ENCODE data around the gene CNNM3.

The CNNM3 gene

GRCh38 chr2:96828874-96829273 is 12.8 kb downstream of the CNNM3 start:
- Histone ChIP-seq H2AFZ (ENCODE audit: low read depth, low read length) (no peak overlapping the region), H4K20me1 (ENCODE audit: insufficient read depth, low read length) (no peaks in the 10 kb centered on the region), H3K4me2 (ENCODE audit: low read length) (no peak overlapping the region), H3K79me2 (ENCODE audit: low read length) (no peaks in the 10 kb centered on the region), H3K9me3 (ENCODE audit: insufficient read depth, low read length) (no peaks in the 10 kb centered on the region), H3K27ac (ENCODE audit: low read length) (no peak overlapping the region), H3K9ac (ENCODE audit: low read length) (no peak overlapping the region), H3K36me3 (replicated peaks; ENCODE audit: low read depth, low read length) (peaks cover 26% of the 10 kb centered on the region), H3K27me3 (ENCODE audit: low read depth, low read length) (no peaks in the 10 kb centered on the region), H3K4me3 (ENCODE audit: low read length) (no peak overlapping the region), H3K4me1 (ENCODE audit: low read length) (no peaks in the 10 kb centered on the region)
- TF ChIP-seq, protein P1, sequence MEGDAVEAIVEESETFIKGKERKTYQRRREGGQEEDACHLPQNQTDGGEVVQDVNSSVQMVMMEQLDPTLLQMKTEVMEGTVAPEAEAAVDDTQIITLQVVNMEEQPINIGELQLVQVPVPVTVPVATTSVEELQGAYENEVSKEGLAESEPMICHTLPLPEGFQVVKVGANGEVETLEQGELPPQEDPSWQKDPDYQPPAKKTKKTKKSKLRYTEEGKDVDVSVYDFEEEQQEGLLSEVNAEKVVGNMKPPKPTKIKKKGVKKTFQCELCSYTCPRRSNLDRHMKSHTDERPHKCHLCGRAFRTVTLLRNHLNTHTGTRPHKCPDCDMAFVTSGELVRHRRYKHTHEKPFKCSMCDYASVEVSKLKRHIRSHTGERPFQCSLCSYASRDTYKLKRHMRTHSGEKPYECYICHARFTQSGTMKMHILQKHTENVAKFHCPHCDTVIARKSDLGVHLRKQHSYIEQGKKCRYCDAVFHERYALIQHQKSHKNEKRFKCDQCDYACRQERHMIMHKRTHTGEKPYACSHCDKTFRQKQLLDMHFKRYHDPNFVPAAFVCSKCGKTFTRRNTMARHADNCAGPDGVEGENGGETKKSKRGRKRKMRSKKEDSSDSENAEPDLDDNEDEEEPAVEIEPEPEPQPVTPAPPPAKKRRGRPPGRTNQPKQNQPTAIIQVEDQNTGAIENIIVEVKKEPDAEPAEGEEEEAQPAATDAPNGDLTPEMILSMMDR (IDR thresholded peaks at IDR 0.05; ENCODE audit: low read depth, low read length) = no peak
- TF ChIP-seq EZH2phosphoT487 (IDR thresholded peaks at IDR 0.05; ENCODE audit: low read depth) = no peak

DNA sequence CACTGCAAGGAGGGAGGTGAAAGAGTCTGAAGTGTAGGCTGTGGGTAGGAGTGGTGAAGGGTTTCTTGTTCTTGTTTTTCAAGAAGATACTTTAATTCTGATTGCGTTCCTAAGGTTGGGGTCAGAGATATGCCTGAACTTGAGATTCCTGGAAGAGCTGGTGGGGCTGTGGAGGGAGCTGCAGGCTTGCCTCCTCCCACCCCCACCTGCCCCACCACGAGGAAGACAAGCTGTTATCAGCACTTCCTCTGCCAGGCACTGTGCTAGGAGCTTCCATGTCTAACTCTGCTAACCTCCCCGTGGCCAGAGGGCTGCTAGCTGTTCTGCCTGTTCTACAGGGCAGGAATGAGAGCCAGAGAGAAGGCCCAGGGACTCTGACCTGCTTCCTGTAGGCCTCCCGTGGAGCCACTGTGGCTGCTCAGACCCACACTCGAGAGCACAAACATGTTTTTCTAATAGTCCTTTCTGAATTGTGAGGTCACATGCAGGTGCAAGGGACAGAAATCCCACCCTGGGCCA is 14.0 kb downstream of the CNNM3 start:
- peaks cover 31% of the 10 kb centered on the region for H3K36me3 ChIP-seq (replicated peaks; ENCODE audit: low read depth, low read length)
- no peaks in the 10 kb centered on the region for H3K79me2 ChIP-seq (ENCODE audit: low read length)
- no peaks in the 10 kb centered on the region for H3K27me3 ChIP-seq (ENCODE audit: low read depth, low read length)
- no peaks in the 10 kb centered on the region for H3K4me1 ChIP-seq (ENCODE audit: low read length)
- no peak overlapping the region for H3K9ac ChIP-seq (ENCODE audit: low read length)
- no peak overlapping the region for H3K4me3 ChIP-seq (ENCODE audit: low read length)
- H3K4me2 ChIP-seq (ENCODE audit: low read length) = no peak overlapping the region
- H4K20me1 ChIP-seq (ENCODE audit: insufficient read depth, low read length) = no peaks in the 10 kb centered on the region
- no peaks in the 10 kb centered on the region for H3K9me3 ChIP-seq (ENCODE audit: insufficient read depth, low read length)
- TF ChIP-seq EZH2phosphoT487 (IDR thresholded peaks at IDR 0.05; ENCODE audit: low read depth) = no peak
- TF ChIP-seq, protein P1 (IDR thresholded peaks at IDR 0.05; ENCODE audit: low read depth, low read length) = no peak
- no peak overlapping the region for H3K27ac ChIP-seq (ENCODE audit: low read length)
- no peak overlapping the region for H2AFZ ChIP-seq (ENCODE audit: low read depth, low read length)

DNA sequence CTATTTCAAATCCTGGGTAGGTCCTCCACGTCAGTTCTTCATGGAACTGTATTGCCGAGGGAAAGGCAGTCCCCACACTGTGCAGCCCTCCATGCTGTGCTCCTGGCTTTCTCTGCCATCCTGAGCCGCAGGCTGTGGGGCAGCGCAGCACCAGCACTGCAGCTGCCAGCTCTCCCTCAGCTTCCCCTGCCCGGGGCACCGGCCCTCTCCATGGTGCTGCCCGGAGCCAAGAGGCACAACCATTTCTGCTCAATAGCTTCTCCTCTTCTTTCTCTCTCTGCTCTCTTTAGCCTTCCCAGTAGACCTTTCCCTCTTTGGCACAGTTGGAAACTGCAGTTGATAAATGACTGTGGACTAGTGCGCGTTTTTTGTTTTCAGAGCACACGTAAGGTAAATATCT is 15.6 kb downstream of the CNNM3 start:
- TF ChIP-seq, protein P1 (IDR thresholded peaks at IDR 0.05; ENCODE audit: low read depth, low read length) = no peak
- TF ChIP-seq EZH2phosphoT487 (IDR thresholded peaks at IDR 0.05; ENCODE audit: low read depth) = no peak
- H3K27ac ChIP-seq (ENCODE audit: low read length) = no peak overlapping the region
- H3K36me3 ChIP-seq (replicated peaks; ENCODE audit: low read depth, low read length) = peaks cover 26% of the 10 kb centered on the region
- no peaks in the 10 kb centered on the region for H4K20me1 ChIP-seq (ENCODE audit: insufficient read depth, low read length)
- no peaks in the 10 kb centered on the region for H3K4me1 ChIP-seq (ENCODE audit: low read length)
- no peak overlapping the region for H3K9ac ChIP-seq (ENCODE audit: low read length)
- H3K4me3 ChIP-seq (ENCODE audit: low read length) = no peak overlapping the region
- H3K79me2 ChIP-seq (ENCODE audit: low read length) = no peaks in the 10 kb centered on the region
- no peaks in the 10 kb centered on the region for H3K9me3 ChIP-seq (ENCODE audit: insufficient read depth, low read length)
- H3K4me2 ChIP-seq (ENCODE audit: low read length) = no peak overlapping the region
- no peak overlapping the region for H2AFZ ChIP-seq (ENCODE audit: low read depth, low read length)
- H3K27me3 ChIP-seq (ENCODE audit: low read depth, low read length) = no peaks in the 10 kb centered on the region

DNA sequence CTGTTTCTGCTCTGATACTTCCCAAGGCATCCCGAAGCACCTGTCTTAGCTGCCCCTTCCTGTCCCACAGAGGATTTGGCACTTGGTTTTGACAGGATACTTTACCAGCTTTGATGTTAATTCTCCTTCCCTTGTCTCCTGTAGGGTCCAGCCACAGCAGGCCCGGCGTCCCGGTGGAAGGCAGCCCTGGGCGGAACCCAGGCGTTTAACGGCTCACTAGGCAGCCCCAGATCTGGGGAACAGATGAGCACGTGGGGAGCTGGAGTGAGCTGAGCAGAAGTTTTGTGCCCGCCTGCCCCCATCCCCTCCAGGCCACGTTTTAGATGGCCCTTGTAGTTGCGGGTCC is 16.3 kb downstream of the CNNM3 start:
- TF ChIP-seq, protein P1 (IDR thresholded peaks at IDR 0.05; ENCODE audit: low read depth, low read length) = no peak
- TF ChIP-seq EZH2phosphoT487 (IDR thresholded peaks at IDR 0.05; ENCODE audit: low read depth) = no peak

More for the DNA sequence above, 16.3 kb downstream of the CNNM3 start:
- Histone ChIP-seq H4K20me1 (ENCODE audit: insufficient read depth, low read length) (no peaks in the 10 kb centered on the region), H3K79me2 (ENCODE audit: low read length) (no peaks in the 10 kb centered on the region), H3K9me3 (ENCODE audit: insufficient read depth, low read length) (no peaks in the 10 kb centered on the region), H3K9ac (ENCODE audit: low read length) (no peak overlapping the region), H2AFZ (ENCODE audit: low read depth, low read length) (no peak overlapping the region), H3K4me1 (ENCODE audit: low read length) (no peaks in the 10 kb centered on the region), H3K4me2 (ENCODE audit: low read length) (no peak overlapping the region), H3K27ac (ENCODE audit: low read length) (no peak overlapping the region), H3K4me3 (ENCODE audit: low read length) (no peak overlapping the region), H3K36me3 (replicated peaks; ENCODE audit: low read depth, low read length) (peaks cover 29% of the 10 kb centered on the region), H3K27me3 (ENCODE audit: low read depth, low read length) (no peaks in the 10 kb centered on the region)
